Esophagus squamous epithelium (tissue), 5 donors: ENCODE data around the gene ATP8B1. TPM values are rescaled to one million over a fixed set of nuclear protein-coding genes. Genes with fewer than 3 reads are reported as not detected.
"Not testable (repeated sequence)": the region's sequence is repeated elsewhere in the genome, so short reads cannot be mapped to it uniquely, and the experiment has no call there.

Experiments
- DNase-seq: peaks from one replicate; lab custom pipeline; 2025; lab: John Stamatoyannopoulos, UW
- H3K27ac ChIP-seq, 4 donors: fragments of 200-600 bp; sonication (generic); one replicate each; pipeline ENCODE4 v1.5.1; 2016 to 2019; ENCODE audit warnings: mild to moderate bottlenecking in 1 of 4
- H3K27me3 ChIP-seq, 4 donors: fragments of 200-600 bp; sonication (generic); 1 replicate in 3 of 4; 2 replicates in 1 of 4; pipeline versions ENCODE4 v1.5.1 to v1.6.0; 2017 to 2021; ENCODE audit warnings: antibody characterized with exemption in 1 of 4
- H3K36me3 ChIP-seq, 3 donors: fragments of 200-600 bp; sonication (generic); one replicate each; pipeline ENCODE4 v1.5.1; 2016 to 2019
- H3K4me1 ChIP-seq, 3 donors: fragments of 200-600 bp; sonication (generic); one replicate each; pipeline ENCODE4 v1.5.1; 2017 to 2019
- H3K4me3 ChIP-seq, 4 donors: fragments of 200-600 bp; sonication (generic); 1 replicate in 3 of 4; 2 replicates in 1 of 4; pipeline ENCODE4 v1.5.1; 2016 to 2019; ENCODE audit warnings: mild to moderate bottlenecking in 2 of 4, moderate library complexity in 1 of 4
- H3K9me3 ChIP-seq, 3 donors: fragments of 200-600 bp; sonication (generic); one replicate each; pipeline ENCODE4 v1.5.1; 2016 to 2019
- POLR2A ChIP-seq, 4 donors: fragments of 450-650 bp; IDR thresholded peaks; one replicate each; pipeline ENCODE4 v1.6.1; 2017; ENCODE audit warnings: antibody characterized with exemption in 4 of 4, mild to moderate bottlenecking in 4 of 4, moderate library complexity in 3 of 4
- WGBS, 2 donors: methylation state at CpG; one replicate each; pipeline ENCODE4 v1.1.5; 2018; 5-methylcytosine and 5-hydroxymethylcytosine counted together
- intact Hi-C: fragments of 100-400 bp; cut with DNase I; formaldehyde crosslinking; loops from one replicate; pipeline ENCODE4 v1.15.0; 2022
- total RNA-seq, 4 donors: library from RNA; depleted of rRNA; stranded (reverse); fragments of >200 nt; gene quantifications; one replicate each; pipeline ENCODE4 v1.1.0, GENCODE V29; 2016
- TF ChIP-seq, protein P1 (sequence below), 6 experiments: fragments of 450-650 bp in 4 of 6; fragments of 200-600 bp in 2 of 6; sonication (generic) in 2 of 6; IDR thresholded peaks; one replicate each; pipeline ENCODE4 v1.5.1; 2016 to 2019; ENCODE audit warnings: antibody characterized with exemption in 6 of 6, mild to moderate bottlenecking in 4 of 6, moderate library complexity in 4 of 6
- donor health status: DM: yes; HTN: yes; CAD: no.

Gene ATP8B1
- total RNA-seq, 4 donors from 2014 or later, result 20.2 to 39.1 (median 35.6) TPM

GRCh38 chr18:57649556-57650500 is 153.3 kb downstream of the ATP8B1 start:
- Histone ChIP-seq H3K4me3 (no peak overlapping the region), H3K4me1 (peaks cover 0 to 14% (median 9%) of the 10 kb centered on the region in 3 donors), H3K36me3 (peaks cover under 1 to 79% (median 4%) of the 10 kb centered on the region in 3 donors), H3K27me3 (no peaks in the 10 kb centered on the region), H3K9me3 (no peaks in the 10 kb centered on the region), H3K27ac (peak overlapping the region; percentile 27 to 62 (median 54))
- TF ChIP-seq, protein P1, sequence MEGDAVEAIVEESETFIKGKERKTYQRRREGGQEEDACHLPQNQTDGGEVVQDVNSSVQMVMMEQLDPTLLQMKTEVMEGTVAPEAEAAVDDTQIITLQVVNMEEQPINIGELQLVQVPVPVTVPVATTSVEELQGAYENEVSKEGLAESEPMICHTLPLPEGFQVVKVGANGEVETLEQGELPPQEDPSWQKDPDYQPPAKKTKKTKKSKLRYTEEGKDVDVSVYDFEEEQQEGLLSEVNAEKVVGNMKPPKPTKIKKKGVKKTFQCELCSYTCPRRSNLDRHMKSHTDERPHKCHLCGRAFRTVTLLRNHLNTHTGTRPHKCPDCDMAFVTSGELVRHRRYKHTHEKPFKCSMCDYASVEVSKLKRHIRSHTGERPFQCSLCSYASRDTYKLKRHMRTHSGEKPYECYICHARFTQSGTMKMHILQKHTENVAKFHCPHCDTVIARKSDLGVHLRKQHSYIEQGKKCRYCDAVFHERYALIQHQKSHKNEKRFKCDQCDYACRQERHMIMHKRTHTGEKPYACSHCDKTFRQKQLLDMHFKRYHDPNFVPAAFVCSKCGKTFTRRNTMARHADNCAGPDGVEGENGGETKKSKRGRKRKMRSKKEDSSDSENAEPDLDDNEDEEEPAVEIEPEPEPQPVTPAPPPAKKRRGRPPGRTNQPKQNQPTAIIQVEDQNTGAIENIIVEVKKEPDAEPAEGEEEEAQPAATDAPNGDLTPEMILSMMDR (IDR thresholded peaks at IDR 0.05), result no peak
- TF ChIP-seq POLR2A (IDR thresholded peaks at IDR 0.05), result no peak
- 67 to 69% methylated on average over 8 of the region's 11 CpGs for WGBS, 2 donors
- no peak for DNase-seq
- intact Hi-C loops, result loop anchor here (10.0 kb wide), 1 partner anchor 165 kb away; no protein-coding TSS in a partner anchor

DNA sequence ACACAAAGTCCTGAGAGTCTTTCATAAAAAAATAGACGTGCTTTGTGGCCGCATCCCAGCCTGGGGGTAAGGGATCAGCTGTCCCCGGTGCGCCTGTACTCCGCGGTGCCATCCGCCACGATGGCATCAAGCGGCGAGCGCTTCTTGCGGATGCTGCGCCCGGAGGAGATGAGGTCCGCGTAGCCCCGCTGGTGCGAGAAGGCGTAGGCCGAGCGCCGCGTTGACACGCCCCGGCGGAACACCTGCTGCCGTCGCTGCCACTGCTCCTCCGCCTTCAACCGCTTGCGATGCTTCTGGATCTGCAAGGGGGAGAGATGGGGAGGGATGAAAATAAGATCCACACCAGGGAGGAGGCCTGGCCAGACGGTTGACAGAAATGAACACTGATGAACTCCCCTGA is 154.7 kb downstream of the ATP8B1 start:
- H3K27ac ChIP-seq, result no peak overlapping the region
- intact Hi-C loops, result no loop called here
- H3K4me3 ChIP-seq, result no peak overlapping the region
- no peaks in the 10 kb centered on the region for H3K9me3 ChIP-seq
- peaks cover 0 to 14% (median 9%) of the 10 kb centered on the region in 3 donors for H3K4me1 ChIP-seq
- peaks cover 0 to 74% (median 4%) of the 10 kb centered on the region in 3 donors for H3K36me3 ChIP-seq
- DNase-seq, result no peak
- TF ChIP-seq, protein P1 (IDR thresholded peaks at IDR 0.05), result no peak
- TF ChIP-seq POLR2A (IDR thresholded peaks at IDR 0.05), result no peak
- 92 to 96% methylated on average over 20 to 24 of the region's 32 CpGs for WGBS, 2 donors
- H3K27me3 ChIP-seq, result no peaks in the 10 kb centered on the region

GRCh38 chr18:57644540-57644939 is 158.6 kb downstream of the ATP8B1 start:
- Histone ChIP-seq H3K27me3 (no peaks in the 10 kb centered on the region), H3K27ac (no peak overlapping the region), H3K4me3 (no peak overlapping the region), H3K9me3 (no peaks in the 10 kb centered on the region), H3K36me3 (peaks cover 0 to 54% (median 0%) of the 10 kb centered on the region in 3 donors), H3K4me1 (peaks cover 0 to 4% (median 2%) of the 10 kb centered on the region in 3 donors)
- intact Hi-C loops, result no loop called here
- TF ChIP-seq POLR2A (IDR thresholded peaks at IDR 0.05), result no peak
- TF ChIP-seq, protein P1 (IDR thresholded peaks at IDR 0.05), result no peak
- no peak for DNase-seq

GRCh38 chr18:57643726-57644125 is 159.4 kb downstream of the ATP8B1 start:
- DNase-seq, H3K4me1 ChIP-seq, H3K27me3 ChIP-seq, H3K9me3 ChIP-seq, H3K4me3 ChIP-seq, H3K27ac ChIP-seq, intact Hi-C loops: not testable (repeated sequence)
- 100% methylated on average over 1 of the region's 25 CpGs; no CpG with 5 or more reads in 1 of the 2 donors for WGBS, 2 donors
- H3K36me3 ChIP-seq, result peaks cover 0 to 46% (median 0%) of the 10 kb centered on the region in 3 donors

DNA sequence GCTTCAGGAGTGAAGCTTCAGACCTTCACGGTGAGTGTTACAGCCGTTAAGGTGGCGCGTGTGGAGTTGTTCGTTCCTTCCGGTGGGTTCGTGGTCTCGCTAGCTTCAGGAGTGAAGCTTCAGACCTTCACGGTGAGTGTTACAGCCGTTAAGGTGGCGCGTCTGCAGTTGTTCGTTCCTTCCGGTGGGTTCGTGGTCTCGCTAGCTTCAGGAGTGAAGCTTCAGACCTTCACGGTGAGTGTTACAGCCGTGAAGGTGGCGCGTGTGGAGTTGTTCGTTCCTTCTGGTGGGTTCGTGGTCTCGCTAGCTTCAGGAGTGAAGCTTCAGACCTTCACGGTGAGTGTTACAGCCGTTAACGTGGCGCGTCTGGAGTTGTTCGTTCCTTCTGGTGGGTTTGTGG is 160.7 kb downstream of the ATP8B1 start:
- peaks cover 0 to 34% (median 0%) of the 10 kb centered on the region in 3 donors for H3K36me3 ChIP-seq
- H3K9me3 ChIP-seq, H3K4me1 ChIP-seq, H3K27me3 ChIP-seq, H3K27ac ChIP-seq, intact Hi-C loops, H3K4me3 ChIP-seq, DNase-seq: not testable (repeated sequence)
- 98 to 100% methylated on average over 1 to 23 of the region's 29 CpGs for WGBS, 2 donors

DNA sequence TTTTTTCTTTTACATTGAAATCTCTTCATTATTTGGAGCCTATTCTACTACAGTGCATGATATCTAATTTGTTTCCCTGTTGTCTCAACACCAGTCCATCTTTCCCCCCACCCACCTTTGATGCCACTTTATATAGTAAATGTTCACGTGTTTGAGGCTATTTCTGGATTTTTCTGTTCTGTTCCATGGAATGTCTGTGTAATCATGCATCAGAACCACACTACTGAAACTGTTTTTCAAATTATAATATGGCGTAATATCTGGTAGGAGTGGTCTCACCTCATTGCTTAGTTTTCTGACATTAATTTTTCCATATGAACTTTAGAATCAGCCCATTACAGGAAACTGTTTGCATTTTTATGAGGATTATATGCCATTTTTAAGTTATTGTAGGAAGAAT is 162.4 kb downstream of the ATP8B1 start:
- intact Hi-C loops, result no loop called here
- no peak overlapping the region for H3K27ac ChIP-seq
- TF ChIP-seq POLR2A (IDR thresholded peaks at IDR 0.05), result no peak
- TF ChIP-seq, protein P1 (IDR thresholded peaks at IDR 0.05), result no peak
- H3K4me1 ChIP-seq, result no peaks in the 10 kb centered on the region
- H3K27me3 ChIP-seq, result no peaks in the 10 kb centered on the region
- H3K36me3 ChIP-seq, result peaks cover 0 to 26% (median 0%) of the 10 kb centered on the region in 3 donors
- DNase-seq, result no peak
- no peaks in the 10 kb centered on the region for H3K9me3 ChIP-seq
- H3K4me3 ChIP-seq, result no peak overlapping the region
- 75 to 78% methylated on average over 2 of the region's 2 CpGs for WGBS, 2 donors
